Caco-2 (cell line): ENCODE data around the gene LRRFIP1. TPM values are rescaled to one million over a fixed set of nuclear protein-coding genes. Genes with fewer than 3 reads are reported as not detected.
A peak's percentile ranks its signal among the peaks of the same experiment; 100 is the strongest.

ENCODE experiments used
- BruUV-seq: library from RNA; stranded (reverse); fragments of 400-500 nt; replicated peaks from 2 replicates; lab custom pipeline; 2021; lab: Mats Ljungman, UMichigan
- CTCF ChIA-PET: fragments of 300-600 bp; sonication (Branson Sonifier 250); formaldehyde crosslinking; loops from one replicate; lab custom pipeline; 2022; ENCODE audit warnings: antibody characterized with exemption; lab: Charles Lee
- POLR2A ChIA-PET: fragments of 300-600 bp; sonication (Branson Sonifier 250); formaldehyde crosslinking; loops from one replicate; lab custom pipeline; 2022; ENCODE audit warnings: antibody characterized with exemption; lab: Charles Lee
- DNase-seq, 2 experiments: peaks; one replicate each; pipeline versions ENCODE4 v3.0.0 to v3.0.0-alpha.2; 2020 to 2022
- H3K27me3 ChIP-seq: replicated peaks from 2 replicates; pipeline ENCODE4 v1.6.0; 2011; ENCODE audit warnings: low read length; ENCODE audit not compliant: control insufficient read depth, insufficient read depth
- H3K36me3 ChIP-seq: 2 replicates; pipeline ENCODE4 v1.5.1; 2011; ENCODE audit warnings: low read length; ENCODE audit not compliant: control insufficient read depth, insufficient read depth
- H3K4me1 ChIP-seq: fragments of 250-450 bp; sonication (Bioruptor Pico); 2 replicates; pipeline ENCODE4 v1.5.1; 2020; ENCODE audit warnings: mild to moderate bottlenecking
- H3K4me3 ChIP-seq: 2 replicates; pipeline ENCODE4 v1.5.1; 2011; ENCODE audit warnings: low read depth, mild to moderate bottlenecking, control low read depth, low read length
- H3K9me3 ChIP-seq: fragments of 250-450 bp; sonication (Bioruptor Pico); 2 replicates; pipeline ENCODE4 v1.5.1; 2020; ENCODE audit warnings: mild to moderate bottlenecking, moderate library complexity
- H3K27ac Mint-ChIP-seq: one replicate; pipeline ENCODE4 v1.8.0; 2022; ENCODE audit warnings: mixed read lengths; ENCODE audit not compliant: unreplicated experiment
- H3K27me3 Mint-ChIP-seq: one replicate; pipeline ENCODE4 v1.8.0; 2022; ENCODE audit warnings: mixed read lengths; ENCODE audit not compliant: insufficient read depth, unreplicated experiment
- H3K36me3 Mint-ChIP-seq: one replicate; pipeline ENCODE4 v1.8.0; 2022; ENCODE audit warnings: mild to moderate bottlenecking, mixed read lengths; ENCODE audit not compliant: insufficient read depth, unreplicated experiment
- H3K4me1 Mint-ChIP-seq: one replicate; pipeline ENCODE4 v1.8.0; 2022; ENCODE audit warnings: low read depth, mixed read lengths; ENCODE audit not compliant: unreplicated experiment
- H3K4me3 Mint-ChIP-seq: one replicate; pipeline ENCODE4 v1.8.0; 2022; ENCODE audit warnings: mild to moderate bottlenecking, moderate library complexity, mixed read lengths; ENCODE audit not compliant: unreplicated experiment
- H3K9me3 Mint-ChIP-seq: one replicate; pipeline ENCODE4 v1.8.0; 2022; ENCODE audit warnings: mixed read lengths; ENCODE audit not compliant: unreplicated experiment
- intact Hi-C: fragments of 100-400 bp; cut with micrococcal nuclease; formaldehyde crosslinking; loops from one replicate; pipeline ENCODE4 v1.10.0; 2022; ENCODE audit not compliant: unreplicated experiment
- total RNA-seq: library from RNA; stranded (reverse); gene quantifications from 2 replicates; pipeline ENCODE4 v1.2.3, GENCODE V29; 2022
- TF ChIP-seq, protein P1 (sequence below), 2 experiments: fragments of 200-600 bp in 1 of 2; IDR thresholded peaks; 1 replicate in 1 of 2; 2 replicates in 1 of 2; pipeline versions ENCODE4 v1.5.1 to v1.8.0; 2011 to 2022; ENCODE audit warnings: antibody characterized with exemption in 1 of 2, control low read depth in 1 of 2, inconsistent platforms in 1 of 2, low read depth in 1 of 2, low read length in 1 of 2, mild to moderate bottlenecking in 1 of 2, moderate library complexity in 1 of 2; ENCODE audit not compliant: insufficient read depth in 1 of 2, severe bottlenecking in 1 of 2, unreplicated experiment in 1 of 2

Gene LRRFIP1
- total RNA-seq, 1 experiment from 2014 or later: 37.1 TPM

DNA sequence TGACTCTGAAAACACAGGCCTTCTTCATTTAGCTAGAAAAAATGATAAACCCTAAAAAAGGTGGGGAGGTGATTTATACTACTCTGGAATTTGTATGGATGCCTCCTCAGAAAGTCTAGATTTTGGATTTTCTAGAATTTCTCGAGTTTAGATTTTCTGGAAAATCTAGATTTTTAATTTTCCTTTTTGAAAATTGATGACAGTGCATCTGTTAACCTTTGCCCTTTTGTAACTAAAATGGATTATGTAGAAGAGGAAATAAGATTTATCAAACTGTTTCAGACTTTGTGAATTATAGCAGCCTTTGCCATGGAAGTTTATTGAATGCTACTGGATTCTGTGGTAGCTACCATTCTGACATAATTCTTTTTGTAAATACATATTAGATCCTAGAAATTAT, 95.6 kb downstream of the LRRFIP1 start:
- intact Hi-C loops: loop anchor here (1.0 kb wide), 1 partner anchor 22 kb away; no protein-coding TSS in a partner anchor
- no peaks in the 10 kb centered on the region; the same call in 1 of the 2 replicates for H3K36me3 ChIP-seq
- Mint-ChIP-seq H3K36me3 (peaks cover 13% of the 10 kb centered on the region), H3K4me1 (peaks cover 13% of the 10 kb centered on the region), H3K27me3 (no peaks in the 10 kb centered on the region), H3K27ac (peak overlapping the region; percentile 81), H3K9me3 (no peaks in the 10 kb centered on the region), H3K4me3 (no peak overlapping the region)
- H3K27me3 ChIP-seq: no peaks in the 10 kb centered on the region
- no peak overlapping the region for H3K4me3 ChIP-seq
- peaks cover 37% of the 10 kb centered on the region for H3K4me1 ChIP-seq
- no peaks in the 10 kb centered on the region for H3K9me3 ChIP-seq
- CTCF ChIA-PET: no interaction called here
- TF ChIP-seq, protein P1, sequence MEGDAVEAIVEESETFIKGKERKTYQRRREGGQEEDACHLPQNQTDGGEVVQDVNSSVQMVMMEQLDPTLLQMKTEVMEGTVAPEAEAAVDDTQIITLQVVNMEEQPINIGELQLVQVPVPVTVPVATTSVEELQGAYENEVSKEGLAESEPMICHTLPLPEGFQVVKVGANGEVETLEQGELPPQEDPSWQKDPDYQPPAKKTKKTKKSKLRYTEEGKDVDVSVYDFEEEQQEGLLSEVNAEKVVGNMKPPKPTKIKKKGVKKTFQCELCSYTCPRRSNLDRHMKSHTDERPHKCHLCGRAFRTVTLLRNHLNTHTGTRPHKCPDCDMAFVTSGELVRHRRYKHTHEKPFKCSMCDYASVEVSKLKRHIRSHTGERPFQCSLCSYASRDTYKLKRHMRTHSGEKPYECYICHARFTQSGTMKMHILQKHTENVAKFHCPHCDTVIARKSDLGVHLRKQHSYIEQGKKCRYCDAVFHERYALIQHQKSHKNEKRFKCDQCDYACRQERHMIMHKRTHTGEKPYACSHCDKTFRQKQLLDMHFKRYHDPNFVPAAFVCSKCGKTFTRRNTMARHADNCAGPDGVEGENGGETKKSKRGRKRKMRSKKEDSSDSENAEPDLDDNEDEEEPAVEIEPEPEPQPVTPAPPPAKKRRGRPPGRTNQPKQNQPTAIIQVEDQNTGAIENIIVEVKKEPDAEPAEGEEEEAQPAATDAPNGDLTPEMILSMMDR (IDR thresholded peaks at IDR 0.05; ENCODE audit: insufficient read depth in 1 of 2, low read depth in 1 of 2, low read length in 1 of 2, severe bottlenecking in 1 of 2, unreplicated experiment in 1 of 2): no peak
- BruUV-seq: no TSS peak
- DNase-seq: no peak
- POLR2A ChIA-PET: no interaction called here

- Mint-ChIP-seq H3K4me1 (peaks cover 18% of the 10 kb centered on the region), H3K4me3 (peak overlapping the region; percentile 30), H3K27me3 (no peaks in the 10 kb centered on the region), H3K9me3 (no peaks in the 10 kb centered on the region), H3K36me3 (peaks cover 7% of the 10 kb centered on the region), H3K27ac (peak overlapping the region; percentile 81)
- Histone ChIP-seq H3K4me1 (peaks cover 39% of the 10 kb centered on the region), H3K9me3 (no peaks in the 10 kb centered on the region), H3K4me3 (no peak overlapping the region), H3K27me3 (no peaks in the 10 kb centered on the region), H3K36me3 (no peaks in the 10 kb centered on the region; the same call in 1 of the 2 replicates)
- TF ChIP-seq, protein P1 (IDR thresholded peaks at IDR 0.05; ENCODE audit: insufficient read depth in 1 of 2, low read depth in 1 of 2, low read length in 1 of 2, severe bottlenecking in 1 of 2, unreplicated experiment in 1 of 2): no peak
- intact Hi-C loops: loop anchor here (1.0 kb wide), 1 partner anchor 22 kb away; no protein-coding TSS in a partner anchor
- no TSS peak for BruUV-seq
- CTCF ChIA-PET: no interaction called here
- POLR2A ChIA-PET: no interaction called here
- peak; percentile 79 to 87 for DNase-seq
Measured at GRCh38 chr2:237723602-237724001, 96.2 kb downstream of the LRRFIP1 start.

- no peaks in the 10 kb centered on the region; the same call in 1 of the 2 replicates for H3K36me3 ChIP-seq
- ChIA-PET CTCF (no interaction called here), POLR2A (no interaction called here)
- intact Hi-C loops: no loop called here
- H3K9me3 Mint-ChIP-seq: no peaks in the 10 kb centered on the region
- TF ChIP-seq, protein P1 (IDR thresholded peaks at IDR 0.05; ENCODE audit: insufficient read depth in 1 of 2, low read depth in 1 of 2, low read length in 1 of 2, severe bottlenecking in 1 of 2, unreplicated experiment in 1 of 2): no peak
- H3K4me3 ChIP-seq: no peak overlapping the region
- DNase-seq: no peak
- peaks cover 18% of the 10 kb centered on the region for H3K4me1 Mint-ChIP-seq
- no peak overlapping the region for H3K4me3 Mint-ChIP-seq
- H3K36me3 Mint-ChIP-seq: peaks cover 5% of the 10 kb centered on the region
- H3K27ac Mint-ChIP-seq: peak overlapping the region; percentile 26
- H3K27me3 ChIP-seq: no peaks in the 10 kb centered on the region
- no TSS peak for BruUV-seq
- H3K9me3 ChIP-seq: no peaks in the 10 kb centered on the region
- no peaks in the 10 kb centered on the region for H3K27me3 Mint-ChIP-seq
- H3K4me1 ChIP-seq: peaks cover 39% of the 10 kb centered on the region
Measured at GRCh38 chr2:237724811-237725478, 97.6 kb downstream of the LRRFIP1 start.
